PFSK-1 (cell line): ENCODE measurements around the gene MACF1.

Experiments used
- FOXP2 ChIP-seq: optimal IDR thresholded peaks from 2 replicates; pipeline ENCODE3; 2011; ENCODE audit warnings: borderline replicate concordance, control low read depth, inconsistent platforms; ENCODE audit not compliant: insufficient read depth; ENCODE audit errors: extremely low read length, extremely low read depth
- POLR2AphosphoS5 ChIP-seq: IDR thresholded peaks from 2 replicates; pipeline ENCODE4 v1.6.1; 2012; ENCODE audit warnings: low read depth, mild to moderate bottlenecking, control low read depth, low read length, moderate library complexity
- SIN3A ChIP-seq: IDR thresholded peaks from 2 replicates; pipeline ENCODE4 v1.6.1; 2012; ENCODE audit warnings: mild to moderate bottlenecking, low read length, moderate library complexity, borderline replicate concordance; ENCODE audit not compliant: insufficient read depth
- TAF1 ChIP-seq: IDR thresholded peaks from 2 replicates; pipeline ENCODE4 v1.6.1; 2012; ENCODE audit warnings: low read length, control low read depth, borderline replicate concordance; ENCODE audit not compliant: insufficient read depth
- TF ChIP-seq, protein P1 (sequence below), 2 experiments: IDR thresholded peaks; 2 replicates each; pipeline versions ENCODE4 v1.6.1 to v1.8.0; 2011 to 2012; ENCODE audit warnings: low read depth in 2 of 2, low read length in 2 of 2, control low read depth in 1 of 2, inconsistent platforms in 1 of 2, mild to moderate bottlenecking in 1 of 2, moderate library complexity in 1 of 2; ENCODE audit not compliant: insufficient read depth in 1 of 2

MACF1 gene

DNA sequence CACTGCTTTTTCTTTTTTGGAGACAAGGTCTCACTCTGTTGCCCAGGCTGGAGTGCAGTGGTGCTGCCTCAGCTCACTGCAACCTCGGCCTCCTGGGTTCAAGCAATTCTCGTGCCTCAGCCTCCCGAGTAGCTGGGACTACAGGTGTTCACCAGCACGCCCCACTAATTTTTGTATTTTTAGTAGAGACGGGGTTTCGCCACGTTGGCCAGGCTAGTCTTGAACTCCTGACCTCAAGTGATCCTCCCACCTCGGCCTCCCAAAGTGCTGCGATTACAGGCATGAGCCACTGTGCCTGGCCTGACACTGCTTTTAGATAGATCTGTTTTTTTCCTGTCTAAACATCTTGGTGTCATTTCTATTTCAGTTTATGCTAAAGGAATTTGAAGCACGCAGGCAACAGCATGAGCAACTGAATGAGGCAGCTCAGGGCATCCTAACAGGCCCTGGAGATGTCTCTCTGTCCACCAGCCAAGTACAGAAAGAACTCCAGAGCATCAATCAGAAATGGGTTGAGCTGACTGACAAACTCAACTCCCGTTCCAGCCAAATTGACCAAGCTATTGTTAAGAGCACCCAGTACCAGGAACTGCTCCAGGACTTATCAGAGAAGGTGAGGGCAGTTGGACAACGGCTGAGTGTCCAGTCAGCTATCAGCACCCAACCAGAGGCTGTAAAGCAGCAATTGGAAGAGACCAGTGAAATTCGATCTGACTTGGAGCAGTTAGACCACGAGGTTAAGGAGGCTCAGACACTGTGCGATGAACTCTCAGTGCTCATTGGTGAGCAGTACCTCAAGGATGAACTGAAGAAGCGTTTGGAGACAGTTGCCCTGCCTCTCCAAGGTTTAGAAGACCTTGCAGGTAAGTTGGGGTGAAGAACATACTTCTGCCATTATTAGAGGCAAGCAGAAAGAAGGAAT, 180.8 kb downstream of the MACF1 start:
- TF ChIP-seq POLR2AphosphoS5 (no peak), TAF1 (no peak), SIN3A (no peak), FOXP2 (no peak)
- TF ChIP-seq, protein P1, sequence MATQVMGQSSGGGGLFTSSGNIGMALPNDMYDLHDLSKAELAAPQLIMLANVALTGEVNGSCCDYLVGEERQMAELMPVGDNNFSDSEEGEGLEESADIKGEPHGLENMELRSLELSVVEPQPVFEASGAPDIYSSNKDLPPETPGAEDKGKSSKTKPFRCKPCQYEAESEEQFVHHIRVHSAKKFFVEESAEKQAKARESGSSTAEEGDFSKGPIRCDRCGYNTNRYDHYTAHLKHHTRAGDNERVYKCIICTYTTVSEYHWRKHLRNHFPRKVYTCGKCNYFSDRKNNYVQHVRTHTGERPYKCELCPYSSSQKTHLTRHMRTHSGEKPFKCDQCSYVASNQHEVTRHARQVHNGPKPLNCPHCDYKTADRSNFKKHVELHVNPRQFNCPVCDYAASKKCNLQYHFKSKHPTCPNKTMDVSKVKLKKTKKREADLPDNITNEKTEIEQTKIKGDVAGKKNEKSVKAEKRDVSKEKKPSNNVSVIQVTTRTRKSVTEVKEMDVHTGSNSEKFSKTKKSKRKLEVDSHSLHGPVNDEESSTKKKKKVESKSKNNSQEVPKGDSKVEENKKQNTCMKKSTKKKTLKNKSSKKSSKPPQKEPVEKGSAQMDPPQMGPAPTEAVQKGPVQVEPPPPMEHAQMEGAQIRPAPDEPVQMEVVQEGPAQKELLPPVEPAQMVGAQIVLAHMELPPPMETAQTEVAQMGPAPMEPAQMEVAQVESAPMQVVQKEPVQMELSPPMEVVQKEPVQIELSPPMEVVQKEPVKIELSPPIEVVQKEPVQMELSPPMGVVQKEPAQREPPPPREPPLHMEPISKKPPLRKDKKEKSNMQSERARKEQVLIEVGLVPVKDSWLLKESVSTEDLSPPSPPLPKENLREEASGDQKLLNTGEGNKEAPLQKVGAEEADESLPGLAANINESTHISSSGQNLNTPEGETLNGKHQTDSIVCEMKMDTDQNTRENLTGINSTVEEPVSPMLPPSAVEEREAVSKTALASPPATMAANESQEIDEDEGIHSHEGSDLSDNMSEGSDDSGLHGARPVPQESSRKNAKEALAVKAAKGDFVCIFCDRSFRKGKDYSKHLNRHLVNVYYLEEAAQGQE (IDR thresholded peaks at IDR 0.05; ENCODE audit: insufficient read depth in 1 of 2, low read depth in 2 of 2, low read length in 2 of 2) = no peak

DNA sequence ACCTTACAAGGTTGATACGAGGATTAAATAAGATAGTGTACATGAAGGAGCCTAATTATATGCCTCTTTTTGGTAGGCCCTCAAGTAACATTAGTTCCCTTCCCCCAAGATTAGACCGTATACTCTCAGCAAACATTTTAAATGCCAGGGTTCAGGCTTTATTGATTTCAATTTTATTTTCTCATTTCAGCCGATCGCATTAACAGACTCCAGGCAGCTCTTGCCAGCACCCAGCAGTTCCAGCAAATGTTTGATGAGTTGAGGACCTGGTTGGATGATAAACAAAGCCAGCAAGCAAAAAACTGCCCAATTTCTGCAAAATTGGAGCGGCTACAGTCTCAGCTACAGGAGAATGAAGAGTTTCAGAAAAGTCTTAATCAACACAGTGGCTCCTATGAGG, 182.5 kb downstream of the MACF1 start:
- TF ChIP-seq SIN3A (no peak), FOXP2 (no peak), TAF1 (no peak), POLR2AphosphoS5 (no peak)
- TF ChIP-seq, protein P1 (IDR thresholded peaks at IDR 0.05; ENCODE audit: insufficient read depth in 1 of 2, low read depth in 2 of 2, low read length in 2 of 2) = no peak

DNA sequence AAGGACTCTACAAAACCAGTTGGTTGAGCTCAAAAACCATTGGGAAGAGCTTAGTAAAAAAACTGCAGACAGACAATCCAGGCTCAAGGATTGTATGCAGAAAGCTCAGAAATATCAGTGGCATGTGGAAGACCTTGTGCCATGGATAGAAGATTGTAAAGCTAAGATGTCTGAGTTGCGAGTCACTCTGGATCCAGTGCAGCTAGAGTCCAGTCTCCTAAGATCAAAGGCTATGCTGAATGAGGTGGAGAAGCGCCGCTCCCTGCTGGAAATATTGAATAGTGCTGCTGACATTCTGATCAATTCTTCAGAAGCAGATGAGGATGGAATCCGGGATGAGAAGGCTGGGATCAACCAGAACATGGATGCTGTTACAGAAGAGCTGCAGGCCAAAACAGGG, 183.0 kb downstream of the MACF1 start:
- TF ChIP-seq, protein P1 (IDR thresholded peaks at IDR 0.05; ENCODE audit: insufficient read depth in 1 of 2, low read depth in 2 of 2, low read length in 2 of 2) = no peak
- TF ChIP-seq FOXP2 = no peak
- no peak for TF ChIP-seq SIN3A

DNA sequence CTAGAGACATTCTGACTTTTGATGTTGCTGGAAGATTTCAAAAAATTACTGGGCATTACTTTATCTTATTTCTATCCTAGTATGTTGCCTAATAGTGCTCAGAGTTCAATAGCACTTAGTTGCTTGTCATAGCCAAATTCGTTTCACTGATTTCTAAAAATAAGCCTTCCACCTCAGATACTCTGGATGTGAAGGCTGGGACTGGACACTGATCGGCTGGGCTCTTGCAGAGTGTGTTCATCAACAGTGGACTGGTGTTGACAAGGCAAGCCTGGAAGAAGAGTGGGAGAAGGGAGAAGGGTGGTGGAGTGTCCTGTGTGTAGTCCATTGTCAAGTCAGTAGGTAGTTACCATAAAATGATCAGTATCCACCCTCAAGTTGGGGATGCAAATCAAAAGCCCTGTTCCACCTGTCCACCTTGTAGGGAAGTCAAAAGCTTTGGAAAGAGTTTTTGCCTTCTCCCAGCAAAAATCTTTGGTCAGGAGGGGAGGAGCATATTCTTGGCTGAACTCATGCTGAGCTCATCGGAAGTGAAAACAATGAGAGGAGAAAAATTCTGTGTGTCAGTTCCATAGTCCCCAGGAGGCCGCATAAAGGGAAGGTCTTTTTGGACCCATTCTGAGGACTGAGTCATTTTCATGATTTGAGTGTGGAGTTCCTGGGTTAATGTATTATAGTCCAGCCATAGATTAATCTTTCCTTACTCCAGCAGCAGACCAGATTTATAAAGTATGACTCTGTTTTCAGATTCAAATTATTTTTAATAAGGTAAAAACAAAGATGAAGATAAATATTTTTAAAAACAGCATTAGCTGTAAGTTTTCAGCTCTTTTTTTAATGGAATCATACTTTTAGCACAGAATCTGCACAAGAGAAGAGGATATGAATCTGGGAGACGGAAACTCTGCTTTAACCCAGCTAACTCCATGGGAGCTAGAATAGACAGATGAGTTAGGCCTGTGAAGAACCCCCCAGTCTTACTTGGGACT, 187.5 kb downstream of the MACF1 start:
- TF ChIP-seq, protein P1 (IDR thresholded peaks at IDR 0.05; ENCODE audit: insufficient read depth in 1 of 2, low read depth in 2 of 2, low read length in 2 of 2) = 0 out of 4 replicates have a peak, but pooled peaks of 1 of the 2 experiments have one; percentile 14
- TF ChIP-seq TAF1 = 0 out of 2 replicates have a peak, but pooled peaks have one; percentile 16
- TF ChIP-seq FOXP2 = no peak
